Upper lobe of left lung (tissue), 6 donors: ENCODE results near the gene TSPOAP1. TPM values are rescaled to one million over a fixed set of nuclear protein-coding genes. Genes with fewer than 3 reads are reported as not detected.

ENCODE experiments used
- ATAC-seq, 2 donors: fragments of 200-7000 bp; cut with Tn5 transposase; one replicate each; pipeline ENCODE4 v1.9.1; 2022; ENCODE audit warnings: mild to moderate bottlenecking in 2 of 2, moderate library complexity in 2 of 2; ENCODE audit not compliant: low FRiP score in 2 of 2
- DNase-seq, 2 donors: peaks; one replicate each; pipeline ENCODE4 v3.0.0-alpha.2; 2019 to 2020
- H3K27ac ChIP-seq, 4 donors: fragments of 200-600 bp; sonication (generic); one replicate each; pipeline ENCODE4 v1.5.1; 2016 to 2019
- H3K27me3 ChIP-seq, 4 donors: fragments of 200-600 bp; sonication (generic); one replicate each; pipeline ENCODE4 v1.5.1; 2017 to 2019
- H3K36me3 ChIP-seq, 4 donors: fragments of 200-600 bp; sonication (generic); one replicate each; pipeline ENCODE4 v1.5.1; 2016 to 2019
- H3K4me1 ChIP-seq, 4 donors: fragments of 200-600 bp; sonication (generic); one replicate each; pipeline ENCODE4 v1.5.1; 2018 to 2019
- H3K4me3 ChIP-seq, 4 donors: fragments of 200-600 bp; sonication (generic); one replicate each; pipeline ENCODE4 v1.5.1; 2017 to 2019; ENCODE audit warnings: mild to moderate bottlenecking in 2 of 4, moderate library complexity in 1 of 4
- H3K9me3 ChIP-seq, 4 donors: fragments of 200-600 bp; sonication (generic); one replicate each; pipeline ENCODE4 v1.5.1; 2018 to 2019
- CTCF ChIP-seq, 6 experiments: fragments of 450-650 bp in 4 of 6; fragments of 200-600 bp in 2 of 6; sonication (generic) in 2 of 6; IDR thresholded peaks; one replicate each; pipeline ENCODE4 v1.5.1; 2016 to 2019; ENCODE audit warnings: antibody characterized with exemption in 6 of 6
- EP300 ChIP-seq, 4 donors: sonication (generic); formaldehyde crosslinking; IDR thresholded peaks; one replicate each; pipeline ENCODE4 v1.5.1; 2017; ENCODE audit warnings: antibody characterized with exemption in 4 of 4, control low read depth in 2 of 4
- POLR2A ChIP-seq, 4 donors: fragments of 450-650 bp; IDR thresholded peaks; one replicate each; pipeline ENCODE4 v1.5.1; 2016 to 2017; ENCODE audit warnings: antibody characterized with exemption in 4 of 4, mild to moderate bottlenecking in 2 of 4
- POLR2AphosphoS5 ChIP-seq, 2 donors: sonication (generic); formaldehyde crosslinking; IDR thresholded peaks; one replicate each; pipeline ENCODE4 v1.5.1; 2017; ENCODE audit warnings: antibody characterized with exemption in 2 of 2
- WGBS, 2 donors: methylation state at CpG; one replicate each; pipeline ENCODE4 v1.1.5; 2017 to 2018; 5-methylcytosine and 5-hydroxymethylcytosine counted together
- total RNA-seq, 6 donors: library from RNA; depleted of rRNA in 4 of 6; stranded (reverse); fragments of >200 nt in 4 of 6; gene quantifications; one replicate each; pipeline versions ENCODE4 v1.1.0 to v1.2.1, GENCODE V29; 2016 to 2021
- donor health status: DM: no; HTN: no; CAD: no; lungs with moderate emphysema.
- donor health status: DM: no; HTN: yes; CAD: no; lungs with severe emphysema.

The TSPOAP1 gene
- total RNA-seq, 6 donors from 2014 or later = 14.0 to 50.3 (median 24.1) TPM

GRCh38 chr17:58283674-58284612 is 44.7 kb downstream of the TSPOAP1 start:
- Histone ChIP-seq H3K27me3 (peaks cover 0 to 5% (median 0%) of the 10 kb centered on the region in 4 donors), H3K27ac (no peak overlapping the region), H3K4me1 (peaks cover 3 to 8% (median 5%) of the 10 kb centered on the region in 4 donors), H3K4me3 (no peak overlapping the region), H3K36me3 (no peaks in the 10 kb centered on the region), H3K9me3 (no peaks in the 10 kb centered on the region)
- TF ChIP-seq CTCF (IDR thresholded peaks at IDR 0.05) = no peak
- TF ChIP-seq POLR2AphosphoS5 (IDR thresholded peaks at IDR 0.05) = no peak
- no peak for TF ChIP-seq EP300 (IDR thresholded peaks at IDR 0.05)
- TF ChIP-seq POLR2A (IDR thresholded peaks at IDR 0.05) = no peak
- no peak for ATAC-seq
- no peak for DNase-seq
- 58 to 63% methylated on average over 11 to 12 of the region's 12 CpGs for WGBS, 2 donors

GRCh38 chr17:58282442-58282841 is 46.2 kb downstream of the TSPOAP1 start:
- WGBS, 2 donors = 85 to 94% methylated on average over 6 of the region's 6 CpGs
- H3K27me3 ChIP-seq = peaks cover 0 to 5% (median 0%) of the 10 kb centered on the region in 4 donors

GRCh38 chr17:58281511-58282011 is 47.0 kb downstream of the TSPOAP1 start:
- no peak for DNase-seq
- TF ChIP-seq POLR2A (IDR thresholded peaks at IDR 0.05) = no peak
- TF ChIP-seq CTCF (IDR thresholded peaks at IDR 0.05) = no peak
- no peak for TF ChIP-seq POLR2AphosphoS5 (IDR thresholded peaks at IDR 0.05)
- no peak for TF ChIP-seq EP300 (IDR thresholded peaks at IDR 0.05)
- no peak for ATAC-seq
- Histone ChIP-seq H3K27me3 (peaks cover 0 to 5% (median 0%) of the 10 kb centered on the region in 4 donors), H3K27ac (no peak overlapping the region), H3K4me1 (peaks cover 3 to 21% (median 11%) of the 10 kb centered on the region in 4 donors), H3K4me3 (no peak overlapping the region), H3K36me3 (no peaks in the 10 kb centered on the region), H3K9me3 (no peaks in the 10 kb centered on the region)
- 43 to 54% methylated on average over 2 of the region's 2 CpGs for WGBS, 2 donors

More at GRCh38 chr17:58282442-58282841, 46.2 kb downstream of the TSPOAP1 start:
- Histone ChIP-seq H3K27ac (no peak overlapping the region), H3K36me3 (no peaks in the 10 kb centered on the region), H3K4me1 (peaks cover 3 to 21% (median 11%) of the 10 kb centered on the region in 4 donors), H3K9me3 (no peaks in the 10 kb centered on the region), H3K4me3 (no peak overlapping the region)
- DNase-seq = no peak
- no peak for ATAC-seq
- no peak for TF ChIP-seq CTCF (IDR thresholded peaks at IDR 0.05)
- TF ChIP-seq EP300 (IDR thresholded peaks at IDR 0.05) = no peak
- no peak for TF ChIP-seq POLR2A (IDR thresholded peaks at IDR 0.05)
- TF ChIP-seq POLR2AphosphoS5 (IDR thresholded peaks at IDR 0.05) = no peak

GRCh38 chr17:58280480-58281217 is 47.9 kb downstream of the TSPOAP1 start, which contains the start of gene MPO:
TSS of gene MPO (minus strand) at chr17:58280935. CDS start at chr17:58280758, 177 bp downstream.
- Histone ChIP-seq H3K9me3 (no peaks in the 10 kb centered on the region), H3K27ac (no peak within 1 kb of the TSS), H3K27me3 (peaks cover 0 to 5% (median 0%) of the 10 kb centered on the region in 4 donors), H3K36me3 (no peaks in the 10 kb centered on the region), H3K4me3 (no peak within 1 kb of the TSS), H3K4me1 (peaks cover 3 to 21% (median 11%) of the 10 kb centered on the region in 4 donors)
- WGBS, 2 donors = 73 to 77% methylated on average over 4 to 5 of the region's 5 CpGs
- ATAC-seq (no peak), DNase-seq (no peak)
- TF ChIP-seq EP300 (IDR thresholded peaks at IDR 0.05) (no peak), CTCF (IDR thresholded peaks at IDR 0.05) (no peak), POLR2AphosphoS5 (IDR thresholded peaks at IDR 0.05) (no peak), POLR2A (IDR thresholded peaks at IDR 0.05) (no peak)
